Kidney (tissue), 14 donors: ENCODE data around the gene PLEKHO2. TPM values are rescaled to one million over a fixed set of nuclear protein-coding genes. Genes with fewer than 3 reads are reported as not detected.
A peak's percentile ranks its signal among the peaks of the same experiment; 100 is the strongest.

Experiments used
- DNase-seq, 5 donors: peaks; one replicate each; pipeline ENCODE4 v3.0.0-alpha.2; 2013 to 2020
- FAIRE-seq: peaks from 2 replicates; lab custom pipeline; 2012; peaks lifted over from hg19 to GRCh38; lab: Jason Lieb, UNC
- H3K27ac ChIP-seq, 2 donors: one replicate each; pipeline ENCODE4 v1.7.0; 2013; ENCODE audit warnings: low read depth in 2 of 2, low read length in 2 of 2, inconsistent platforms in 1 of 2
- H3K27me3 ChIP-seq: one replicate; pipeline ENCODE4 v1.7.1; 2013; ENCODE audit warnings: low read length, inconsistent platforms; ENCODE audit not compliant: control insufficient read depth, insufficient read depth
- H3K36me3 ChIP-seq, 3 donors: one replicate each; pipeline versions ENCODE4 v1.7.0 to v1.7.1; 2013; ENCODE audit warnings: low read length in 3 of 3, control low read depth in 1 of 3, inconsistent platforms in 1 of 3; ENCODE audit not compliant: insufficient read depth in 3 of 3, control insufficient read depth in 2 of 3
- H3K4me1 ChIP-seq, 3 donors: one replicate each; pipeline versions ENCODE4 v1.7.0 to v1.7.1; 2013; ENCODE audit warnings: low read length in 3 of 3, inconsistent platforms in 1 of 3, low read depth in 1 of 3; ENCODE audit not compliant: control insufficient read depth in 2 of 3, insufficient read depth in 2 of 3
- H3K4me3 ChIP-seq, 3 donors: one replicate each; pipeline versions ENCODE4 v1.7.0 to v1.8.1; 2013; ENCODE audit warnings: low read length in 3 of 3, control low read depth in 1 of 3, inconsistent platforms in 1 of 3
- H3K9ac ChIP-seq, 3 donors: one replicate each; pipeline versions ENCODE4 v1.7.0 to v1.7.1; 2013; ENCODE audit warnings: low read length in 3 of 3, control low read depth in 1 of 3, inconsistent platforms in 1 of 3
- H3K9me3 ChIP-seq, 3 donors: one replicate each; pipeline versions ENCODE4 v1.7.0 to v1.7.1; 2013; ENCODE audit warnings: low read length in 3 of 3, control low read depth in 1 of 3, inconsistent platforms in 1 of 3; ENCODE audit not compliant: control insufficient read depth in 2 of 3, insufficient read depth in 1 of 3
- intact Hi-C: fragments of 100-400 bp; cut with DNase I; formaldehyde crosslinking; loops from one replicate; pipeline ENCODE4 v1.11.1; 2022
- polyA plus RNA-seq: library from polyadenylated mRNA; stranded (reverse); fragments of 350-450 nt; fragmentation: Illumina TruSeq; extraction: RNeasy Lipid Tissue Mini Kit (QIAGEN cat#74804); gene quantifications from one replicate; pipeline ENCODE4 v1.2.3, GENCODE V29; 2014; ENCODE audit warnings: low read depth, low replicate concordance; ENCODE audit not compliant: insufficient read depth
- total RNA-seq: library from RNA; stranded (reverse); fragmentation: NEBNext Ultra II Directional; extraction: Animal tissue kit (Norgen Biotek cat#: 25700); gene quantifications from one replicate; pipeline ENCODE4 v1.2.1, GENCODE V29; 2021
- TF ChIP-seq, protein P1 (sequence below): IDR thresholded peaks from 3 replicates; pipeline ENCODE4 v1.5.1; 2012; ENCODE audit warnings: mild to moderate bottlenecking, moderate library complexity, borderline replicate concordance; ENCODE audit not compliant: insufficient read depth; ENCODE audit errors: extremely low read depth
- donor health status: control.
- donor health status: control.
- donor health status: control.
- donor health status: control.
- donor health status: control.
- donor health status: DM: yes; HTN: yes; CAD: no.
- donor health status: Normal renal cell carcinoma (clear cell type).

PLEKHO2 gene
- total and polyA plus RNA-seq, 2 donors from 2014 or later: 12.0 to 48.6 TPM

DNA sequence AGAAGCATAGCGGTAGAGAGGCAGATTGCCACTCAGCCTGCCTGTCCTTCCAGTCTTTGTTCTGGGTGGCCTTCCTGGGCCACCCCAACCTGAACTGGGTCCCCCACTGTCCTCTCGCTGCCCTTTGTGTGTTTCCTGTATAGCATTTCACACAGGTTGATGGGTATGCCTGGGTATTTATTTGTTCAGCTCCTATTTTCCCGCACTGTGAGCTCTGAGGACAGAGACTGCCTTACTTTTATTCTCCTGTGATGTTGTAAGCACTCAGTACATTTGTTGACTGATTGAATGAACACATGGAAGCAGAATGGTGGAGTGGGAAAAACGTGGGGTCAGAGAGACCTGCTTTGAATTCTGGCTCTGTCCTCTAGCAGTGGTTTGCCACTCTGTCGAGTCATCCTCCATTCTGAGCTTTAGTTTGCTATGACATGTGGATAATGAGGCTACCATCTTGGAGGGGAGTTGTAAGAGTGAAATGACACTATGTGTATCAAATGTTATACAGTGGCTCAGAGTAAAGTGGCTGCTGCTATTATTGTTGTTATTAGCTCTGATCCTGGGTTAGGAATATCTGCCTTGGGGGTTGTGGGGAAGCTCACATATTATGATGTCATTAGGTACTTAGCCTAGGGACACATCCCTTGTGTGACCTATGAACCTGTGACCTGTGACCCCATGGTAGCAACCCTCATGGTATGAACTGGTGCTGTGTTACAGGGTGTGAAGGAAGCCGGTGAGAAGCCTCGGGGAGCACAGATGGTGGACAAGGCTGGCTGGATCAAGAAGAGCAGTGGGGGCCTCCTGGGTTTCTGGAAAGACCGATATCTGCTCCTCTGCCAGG lies 6.4 kb downstream of the PLEKHO2 start:
- DNase-seq: peak in 1 of 5 donors; percentile 34
- H3K27me3 ChIP-seq: no peaks in the 10 kb centered on the region
- intact Hi-C loops: loop anchor here (10.0 kb wide), 1 partner anchor 57 kb away; no protein-coding TSS in a partner anchor
- H3K9me3 ChIP-seq: no peaks in the 10 kb centered on the region
- H3K4me1 ChIP-seq: peaks cover 0 to 34% (median 19%) of the 10 kb centered on the region in 3 donors
- peak overlapping the region in 1 of 3 donors; percentile 45 for H3K9ac ChIP-seq
- H3K27ac ChIP-seq: no peak overlapping the region
- no peak for FAIRE-seq
- H3K4me3 ChIP-seq: no peak overlapping the region
- H3K36me3 ChIP-seq: peaks cover 0 to 11% (median 4%) of the 10 kb centered on the region in 3 donors
- TF ChIP-seq, protein P1, sequence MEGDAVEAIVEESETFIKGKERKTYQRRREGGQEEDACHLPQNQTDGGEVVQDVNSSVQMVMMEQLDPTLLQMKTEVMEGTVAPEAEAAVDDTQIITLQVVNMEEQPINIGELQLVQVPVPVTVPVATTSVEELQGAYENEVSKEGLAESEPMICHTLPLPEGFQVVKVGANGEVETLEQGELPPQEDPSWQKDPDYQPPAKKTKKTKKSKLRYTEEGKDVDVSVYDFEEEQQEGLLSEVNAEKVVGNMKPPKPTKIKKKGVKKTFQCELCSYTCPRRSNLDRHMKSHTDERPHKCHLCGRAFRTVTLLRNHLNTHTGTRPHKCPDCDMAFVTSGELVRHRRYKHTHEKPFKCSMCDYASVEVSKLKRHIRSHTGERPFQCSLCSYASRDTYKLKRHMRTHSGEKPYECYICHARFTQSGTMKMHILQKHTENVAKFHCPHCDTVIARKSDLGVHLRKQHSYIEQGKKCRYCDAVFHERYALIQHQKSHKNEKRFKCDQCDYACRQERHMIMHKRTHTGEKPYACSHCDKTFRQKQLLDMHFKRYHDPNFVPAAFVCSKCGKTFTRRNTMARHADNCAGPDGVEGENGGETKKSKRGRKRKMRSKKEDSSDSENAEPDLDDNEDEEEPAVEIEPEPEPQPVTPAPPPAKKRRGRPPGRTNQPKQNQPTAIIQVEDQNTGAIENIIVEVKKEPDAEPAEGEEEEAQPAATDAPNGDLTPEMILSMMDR: no peak

DNA sequence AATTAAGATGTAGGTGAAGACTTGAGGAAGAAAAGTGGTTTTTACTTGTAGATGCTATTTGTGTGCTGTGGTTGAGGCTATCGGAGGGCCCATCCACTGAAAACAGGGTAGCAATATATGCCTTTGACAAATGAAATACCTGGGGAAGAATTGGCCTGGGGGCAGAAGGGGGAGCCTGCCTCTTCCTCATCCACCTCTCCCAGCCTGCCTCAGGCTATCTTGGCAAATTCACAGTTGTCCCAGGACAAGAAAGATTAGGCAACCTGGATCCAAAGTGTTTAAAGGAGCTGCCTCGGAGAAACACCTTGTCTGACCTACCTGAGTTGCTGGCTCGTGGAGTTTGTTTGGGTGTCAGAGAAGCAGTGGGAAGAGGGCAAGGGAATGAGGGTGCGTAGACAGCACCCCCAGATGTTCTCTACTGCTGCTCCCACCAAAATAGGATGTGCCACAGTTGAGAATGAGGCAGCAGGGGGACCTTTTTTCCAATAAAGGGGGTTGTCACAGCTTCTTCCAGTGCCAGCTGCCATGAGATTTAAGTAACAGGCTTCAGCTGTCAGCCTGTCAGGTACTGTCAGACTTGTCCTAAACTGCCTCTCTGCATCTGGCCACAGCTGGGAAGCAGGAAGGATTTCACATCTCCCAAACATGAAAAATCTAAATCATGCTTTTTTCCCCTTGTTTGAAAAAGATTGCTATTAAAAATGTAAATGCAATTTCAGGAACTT lies 9.2 kb downstream of the PLEKHO2 start:
- peaks cover 0 to 18% (median 12%) of the 10 kb centered on the region in 3 donors for H3K36me3 ChIP-seq
- peak overlapping the region in 1 of 2 donors; percentile 88 for H3K27ac ChIP-seq
- TF ChIP-seq, protein P1: no peak
- H3K9ac ChIP-seq: no peak overlapping the region
- H3K4me1 ChIP-seq: peaks cover 0 to 22% (median 1%) of the 10 kb centered on the region in 3 donors
- H3K9me3 ChIP-seq: no peaks in the 10 kb centered on the region
- no peak overlapping the region for H3K4me3 ChIP-seq
- intact Hi-C loops: no loop called here
- H3K27me3 ChIP-seq: no peaks in the 10 kb centered on the region
- DNase-seq: peak in 1 of 5 donors; percentile 8
- no peak for FAIRE-seq

DNA sequence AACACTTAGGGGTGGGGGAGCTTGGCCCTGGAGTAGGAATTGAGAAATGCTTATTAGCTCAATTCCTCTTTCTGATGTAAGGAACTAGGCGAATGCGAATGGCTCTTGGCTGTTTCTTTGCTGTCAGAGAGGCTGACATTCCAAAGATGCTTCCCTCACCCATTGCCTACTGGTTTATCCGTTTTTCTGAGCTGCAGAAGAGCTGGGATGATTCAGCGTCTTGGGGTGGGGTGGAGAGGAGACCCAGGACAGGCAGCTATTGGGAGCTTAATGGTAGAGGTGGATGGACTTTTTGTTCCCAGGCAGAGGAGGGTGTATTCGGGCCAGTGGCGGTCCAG lies 9.8 kb downstream of the PLEKHO2 start:
- Histone ChIP-seq H3K27me3 (no peaks in the 10 kb centered on the region), H3K9ac (no peak overlapping the region), H3K9me3 (no peaks in the 10 kb centered on the region), H3K27ac (peak overlapping the region in 1 of 2 donors; percentile 16), H3K4me1 (peaks cover 0 to 25% (median 4%) of the 10 kb centered on the region in 3 donors), H3K4me3 (no peak overlapping the region), H3K36me3 (peaks cover 0 to 18% (median 12%) of the 10 kb centered on the region in 3 donors)
- peak in 2 of 5 donors; percentile 24 to 68 for DNase-seq
- intact Hi-C loops: no loop called here
- TF ChIP-seq, protein P1: no peak
- no peak for FAIRE-seq
